ENCODE results near the gene SHCBP1L. TPM values are rescaled to one million over a fixed set of nuclear protein-coding genes. Genes with fewer than 3 reads are reported as not detected.

Gene SHCBP1L
- total RNA-seq, 1 experiment from 2014 or later = not detected

- ATAC-seq (no peak), DNase-seq (ENCODE audit: low read depth, low spot score) (no peak)
- POLR2A ChIA-PET = no interaction called here
- H3K27ac ChIP-seq (ENCODE audit: low read length) = no peak overlapping the region
- H3K27me3 ChIP-seq (ENCODE audit: control insufficient read depth, insufficient read depth, low read length) = no peaks in the 10 kb centered on the region; the same call in none of the 2 replicates
- peaks cover 3% of the 10 kb centered on the region for H3K4me1 ChIP-seq (ENCODE audit: control insufficient read depth, insufficient read depth, low read length)
- in situ Hi-C loops (cut with HindIII; ENCODE audit: low pct_unique_long_range_greater_than_20kb, low sequenced_read_pairs) (no loop called here), intact Hi-C loops (cut with micrococcal nuclease; ENCODE audit: unreplicated experiment) (no loop called here)
- H3K36me3 ChIP-seq (ENCODE audit: control insufficient read depth, insufficient read depth, low read length) = no peaks in the 10 kb centered on the region
- no peak for TF ChIP-seq SIN3A (IDR thresholded peaks at IDR 0.05; ENCODE audit: borderline replicate concordance, insufficient read depth, low read depth, low read length)
- no peak for TF ChIP-seq REST (IDR thresholded peaks at IDR 0.05; ENCODE audit: insufficient read depth in 1 of 2, low read depth in 2 of 2, low read length in 1 of 2)
- no peak for TF ChIP-seq CTCF (IDR thresholded peaks at IDR 0.05)
- TF ChIP-seq POLR2AphosphoS5 (IDR thresholded peaks at IDR 0.05; ENCODE audit: low read depth, low read length) = no peak
- no peak overlapping the region for H3K4me3 ChIP-seq (ENCODE audit: low read depth in 2 of 2, low read length in 2 of 2)
- no TSS peak for BruUV-seq (replicated peaks)
- CTCF ChIA-PET = no interaction called here
- no peaks in the 10 kb centered on the region for H3K9me3 ChIP-seq (ENCODE audit: control insufficient read depth, insufficient read depth, low read depth, low read length)
These were observed 5.0 kb upstream of the SHCBP1L start for GRCh38 chr1:182957902-182958395.

GRCh38 chr1:182956708-182957365, 3.9 kb upstream of the SHCBP1L start:
- Histone ChIP-seq H3K4me3 (ENCODE audit: low read depth in 2 of 2, low read length in 2 of 2) (no peak overlapping the region), H3K27me3 (ENCODE audit: control insufficient read depth, insufficient read depth, low read length) (no peaks in the 10 kb centered on the region; the same call in none of the 2 replicates), H3K4me1 (ENCODE audit: control insufficient read depth, insufficient read depth, low read length) (no peaks in the 10 kb centered on the region), H3K36me3 (ENCODE audit: control insufficient read depth, insufficient read depth, low read length) (no peaks in the 10 kb centered on the region), H3K27ac (ENCODE audit: low read length) (no peak overlapping the region), H3K9me3 (ENCODE audit: control insufficient read depth, insufficient read depth, low read depth, low read length) (no peaks in the 10 kb centered on the region)
- ATAC-seq (no peak), DNase-seq (ENCODE audit: low read depth, low spot score) (no peak)
- no TSS peak for BruUV-seq (replicated peaks)
- no peak for TF ChIP-seq CTCF (IDR thresholded peaks at IDR 0.05)
- TF ChIP-seq SIN3A (IDR thresholded peaks at IDR 0.05; ENCODE audit: borderline replicate concordance, insufficient read depth, low read depth, low read length) = no peak
- no peak for TF ChIP-seq REST (IDR thresholded peaks at IDR 0.05; ENCODE audit: insufficient read depth in 1 of 2, low read depth in 2 of 2, low read length in 1 of 2)
- TF ChIP-seq TCF7L2 (IDR thresholded peaks at IDR 0.05; ENCODE audit: low read depth, low read length) = no peak
- no peak for TF ChIP-seq POLR2AphosphoS5 (IDR thresholded peaks at IDR 0.05; ENCODE audit: low read depth, low read length)
- POLR2A ChIA-PET = no interaction called here
- in situ Hi-C loops (cut with HindIII; ENCODE audit: low pct_unique_long_range_greater_than_20kb, low sequenced_read_pairs) (no loop called here), intact Hi-C loops (cut with micrococcal nuclease; ENCODE audit: unreplicated experiment) (no loop called here)
- CTCF ChIA-PET = interaction anchor here (0.6 kb wide), 1 partner anchor 278 kb away, joined by 4 read pairs; no protein-coding TSS in a partner anchor
